ENCODE data around the gene AGPAT4. TPM values are rescaled to one million over a fixed set of nuclear protein-coding genes. Genes with fewer than 3 reads are reported as not detected.

The AGPAT4 gene
- total RNA-seq, 1 donor from 2014 or later = 8.3 TPM

DNA sequence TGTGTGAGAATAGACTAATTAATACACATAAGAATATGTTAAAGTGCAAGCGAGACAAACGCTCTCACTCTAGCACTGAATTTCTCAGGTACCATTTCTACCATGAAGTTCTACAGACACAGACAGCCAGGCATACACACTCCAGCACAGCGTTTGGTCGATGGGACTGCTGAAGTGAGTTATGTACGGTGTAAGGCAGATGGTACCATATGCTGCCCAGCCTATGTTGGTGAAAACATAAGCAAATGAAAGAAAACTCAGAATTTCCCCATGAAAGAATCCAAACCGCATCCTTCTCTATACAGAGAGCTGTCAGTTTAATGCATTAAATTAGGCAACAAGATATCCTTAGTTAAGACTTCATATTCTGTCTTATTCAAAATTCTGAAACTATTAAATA lies 34.9 kb downstream of the AGPAT4 start:
- Mint-ChIP-seq H3K4me1 (ENCODE audit: unreplicated experiment) (peaks cover 23% of the 10 kb centered on the region), H3K36me3 (ENCODE audit: unreplicated experiment) (no peaks in the 10 kb centered on the region), H3K9me3 (ENCODE audit: unreplicated experiment) (no peaks in the 10 kb centered on the region), H3K27ac (ENCODE audit: unreplicated experiment) (no peak overlapping the region), H3K27me3 (ENCODE audit: unreplicated experiment) (no peaks in the 10 kb centered on the region), H3K4me3 (ENCODE audit: unreplicated experiment) (no peak overlapping the region)
- DNase-seq (ENCODE audit: extremely low spot score, unreplicated experiment) = no peak
- TF ChIP-seq, protein P1, sequence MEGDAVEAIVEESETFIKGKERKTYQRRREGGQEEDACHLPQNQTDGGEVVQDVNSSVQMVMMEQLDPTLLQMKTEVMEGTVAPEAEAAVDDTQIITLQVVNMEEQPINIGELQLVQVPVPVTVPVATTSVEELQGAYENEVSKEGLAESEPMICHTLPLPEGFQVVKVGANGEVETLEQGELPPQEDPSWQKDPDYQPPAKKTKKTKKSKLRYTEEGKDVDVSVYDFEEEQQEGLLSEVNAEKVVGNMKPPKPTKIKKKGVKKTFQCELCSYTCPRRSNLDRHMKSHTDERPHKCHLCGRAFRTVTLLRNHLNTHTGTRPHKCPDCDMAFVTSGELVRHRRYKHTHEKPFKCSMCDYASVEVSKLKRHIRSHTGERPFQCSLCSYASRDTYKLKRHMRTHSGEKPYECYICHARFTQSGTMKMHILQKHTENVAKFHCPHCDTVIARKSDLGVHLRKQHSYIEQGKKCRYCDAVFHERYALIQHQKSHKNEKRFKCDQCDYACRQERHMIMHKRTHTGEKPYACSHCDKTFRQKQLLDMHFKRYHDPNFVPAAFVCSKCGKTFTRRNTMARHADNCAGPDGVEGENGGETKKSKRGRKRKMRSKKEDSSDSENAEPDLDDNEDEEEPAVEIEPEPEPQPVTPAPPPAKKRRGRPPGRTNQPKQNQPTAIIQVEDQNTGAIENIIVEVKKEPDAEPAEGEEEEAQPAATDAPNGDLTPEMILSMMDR (IDR thresholded peaks at IDR 0.05) = no peak

DNA sequence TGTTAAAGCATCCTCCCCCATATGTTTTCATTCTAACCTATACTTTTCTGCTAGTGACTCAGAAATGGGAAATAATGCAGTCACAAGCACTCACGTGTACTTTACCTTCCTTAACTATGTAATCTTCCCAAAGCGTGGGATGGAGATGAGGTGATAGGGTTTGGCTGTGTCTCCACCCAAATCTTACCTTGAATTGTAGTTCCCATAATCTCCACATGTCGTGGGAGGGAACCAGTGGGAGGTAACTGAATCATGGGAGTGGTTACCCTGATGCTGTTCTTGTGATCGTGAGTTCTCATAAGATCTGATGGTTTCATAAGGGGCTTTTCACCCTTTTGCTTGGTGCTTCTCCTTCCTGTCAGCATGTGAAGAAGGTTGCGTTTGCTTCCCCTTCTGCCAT lies 35.4 kb downstream of the AGPAT4 start:
- no peak for DNase-seq (ENCODE audit: extremely low spot score, unreplicated experiment)
- TF ChIP-seq, protein P1 (IDR thresholded peaks at IDR 0.05) = no peak
- Mint-ChIP-seq H3K27me3 (ENCODE audit: unreplicated experiment) (no peaks in the 10 kb centered on the region), H3K36me3 (ENCODE audit: unreplicated experiment) (no peaks in the 10 kb centered on the region), H3K9me3 (ENCODE audit: unreplicated experiment) (no peaks in the 10 kb centered on the region), H3K27ac (ENCODE audit: unreplicated experiment) (no peak overlapping the region), H3K4me3 (ENCODE audit: unreplicated experiment) (no peak overlapping the region), H3K4me1 (ENCODE audit: unreplicated experiment) (peaks cover 28% of the 10 kb centered on the region)

DNA sequence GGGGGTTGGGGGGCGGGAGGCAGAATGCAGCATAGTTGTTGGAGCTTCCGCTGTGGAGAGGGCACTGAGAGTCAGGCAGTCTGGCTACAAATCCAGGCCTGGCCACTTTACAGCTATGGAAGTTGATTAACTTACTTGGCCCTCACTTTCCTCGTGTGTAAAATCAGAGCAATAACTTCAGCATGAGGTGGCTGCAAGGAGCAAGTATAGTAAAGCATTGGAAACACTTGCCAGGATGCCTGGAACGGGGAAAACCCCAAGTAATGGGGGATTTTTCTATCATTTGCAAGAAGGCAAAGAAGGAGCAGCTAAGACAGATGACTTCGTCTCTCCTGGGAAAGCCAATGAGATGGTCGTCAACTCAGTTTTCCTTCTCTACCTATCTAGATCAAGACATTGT lies 35.8 kb downstream of the AGPAT4 start:
- H3K4me3 Mint-ChIP-seq (ENCODE audit: unreplicated experiment) = no peak overlapping the region
- no peaks in the 10 kb centered on the region for H3K9me3 Mint-ChIP-seq (ENCODE audit: unreplicated experiment)
- peaks cover 30% of the 10 kb centered on the region for H3K4me1 Mint-ChIP-seq (ENCODE audit: unreplicated experiment)
- H3K36me3 Mint-ChIP-seq (ENCODE audit: unreplicated experiment) = no peaks in the 10 kb centered on the region
- DNase-seq (ENCODE audit: extremely low spot score, unreplicated experiment) = no peak
- TF ChIP-seq, protein P1 (IDR thresholded peaks at IDR 0.05) = no peak
- no peaks in the 10 kb centered on the region for H3K27me3 Mint-ChIP-seq (ENCODE audit: unreplicated experiment)
- H3K27ac Mint-ChIP-seq (ENCODE audit: unreplicated experiment) = no peak overlapping the region

DNA sequence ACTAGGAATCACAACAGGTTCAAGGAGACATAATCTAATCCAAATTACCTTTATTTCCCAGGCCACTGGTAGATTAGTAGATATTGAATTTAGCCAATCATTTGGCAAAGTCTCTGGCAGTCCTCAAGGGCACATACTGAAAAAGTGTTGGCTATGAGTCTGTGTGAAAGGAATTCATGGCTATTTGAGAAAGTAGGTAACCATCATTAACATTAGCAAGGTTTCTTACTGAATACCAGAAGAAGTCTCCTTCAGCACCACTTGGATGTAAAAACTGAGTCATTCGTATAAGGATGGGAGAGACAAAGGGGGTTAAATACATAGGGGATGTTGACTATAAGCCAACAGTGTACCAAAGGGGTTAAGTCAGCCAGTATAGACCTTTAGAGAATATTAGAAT lies 36.7 kb downstream of the AGPAT4 start:
- Mint-ChIP-seq H3K27me3 (ENCODE audit: unreplicated experiment) (no peaks in the 10 kb centered on the region), H3K4me3 (ENCODE audit: unreplicated experiment) (no peak overlapping the region), H3K36me3 (ENCODE audit: unreplicated experiment) (no peaks in the 10 kb centered on the region), H3K4me1 (ENCODE audit: unreplicated experiment) (peaks cover 31% of the 10 kb centered on the region), H3K9me3 (ENCODE audit: unreplicated experiment) (no peaks in the 10 kb centered on the region), H3K27ac (ENCODE audit: unreplicated experiment) (no peak overlapping the region)
- TF ChIP-seq, protein P1 (IDR thresholded peaks at IDR 0.05) = no peak
- no peak for DNase-seq (ENCODE audit: extremely low spot score, unreplicated experiment)

DNA sequence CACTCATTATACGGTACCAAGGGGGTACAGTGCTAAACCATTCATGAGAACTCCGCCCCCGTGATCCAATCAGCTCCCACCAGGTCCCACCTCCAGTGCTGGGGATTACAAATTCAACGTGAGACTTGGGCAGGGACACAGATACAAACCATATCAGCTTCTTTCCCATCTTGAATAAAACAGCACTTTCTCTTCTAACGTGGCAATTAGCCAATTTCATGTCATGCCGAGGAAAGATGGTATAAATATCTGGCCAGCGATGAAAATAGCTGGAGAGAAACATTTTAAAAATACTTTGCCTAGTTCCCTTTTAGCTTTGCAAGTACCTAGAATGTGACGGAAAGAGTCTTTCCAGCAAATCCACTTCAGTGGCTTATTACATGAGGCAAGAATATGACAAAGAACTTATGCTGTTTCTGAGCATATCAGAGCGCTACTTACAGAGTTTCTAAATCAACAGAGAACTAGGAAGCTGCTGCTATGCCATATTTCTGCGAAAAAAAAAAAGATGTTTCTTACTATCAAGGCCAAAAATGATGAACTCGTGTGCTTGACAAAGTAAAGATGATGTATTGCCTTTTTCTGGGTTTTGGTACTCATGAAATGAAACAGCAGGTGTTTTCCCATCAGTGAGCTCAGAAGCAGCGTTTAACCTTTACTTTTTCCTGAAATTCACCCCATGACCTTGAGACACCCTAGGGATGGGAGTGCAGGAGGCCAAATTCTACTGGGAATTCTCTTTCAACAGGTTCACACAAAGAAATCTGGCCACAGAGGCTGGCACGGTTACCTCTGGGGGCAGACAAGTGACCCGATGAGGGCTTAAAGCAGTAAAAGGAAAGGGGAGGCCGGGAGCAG lies 37.9 kb downstream of the AGPAT4 start:
- TF ChIP-seq, protein P1 (IDR thresholded peaks at IDR 0.05) = no peak
- Mint-ChIP-seq H3K4me1 (ENCODE audit: unreplicated experiment) (peaks cover 31% of the 10 kb centered on the region), H3K27ac (ENCODE audit: unreplicated experiment) (no peak overlapping the region), H3K9me3 (ENCODE audit: unreplicated experiment) (no peaks in the 10 kb centered on the region), H3K4me3 (ENCODE audit: unreplicated experiment) (no peak overlapping the region), H3K27me3 (ENCODE audit: unreplicated experiment) (no peaks in the 10 kb centered on the region), H3K36me3 (ENCODE audit: unreplicated experiment) (no peaks in the 10 kb centered on the region)
- no peak for DNase-seq (ENCODE audit: extremely low spot score, unreplicated experiment)

Data from osteocyte (in vitro differentiated cells).